Posterior vena cava (tissue), 2 donors: Measurements from ENCODE around the gene STARD7. TPM values are rescaled to one million over a fixed set of nuclear protein-coding genes. Genes with fewer than 3 reads are reported as not detected.
"Not testable (repeated sequence)": the region's sequence is repeated elsewhere in the genome, so short reads cannot be mapped to it uniquely, and the experiment has no call there.

Experiments used
- DNase-seq: peaks from one replicate; pipeline ENCODE4 v3.0.0-alpha.2; 2020; ENCODE audit warnings: low spot score
- intact Hi-C, 2 donors: fragments of 100-400 bp; cut with DNase I; formaldehyde crosslinking; loops; one replicate each; pipeline versions ENCODE4 v1.14.1 to v1.14.2; 2022 to 2023
- total RNA-seq, 2 donors: library from RNA; stranded (reverse); fragmentation: NEBNext Ultra II Directional; extraction: Animal tissue kit (Norgen Biotek cat#: 25700); gene quantifications; one replicate each; pipeline ENCODE4 v1.2.1, GENCODE V29; 2021
- donor health status: DM: yes; HTN: yes; CAD: no.
- donor health status: DM: yes; HTN: yes; CAD: no.

The STARD7 gene
- total RNA-seq, 2 donors from 2014 or later: 68.0 to 71.4 TPM

- intact Hi-C loops: no loop called here
- DNase-seq: peak; percentile 74
Observed at GRCh38 chr2:96143848-96144480, 64.7 kb downstream of the STARD7 start.

- DNase-seq: peak; percentile 25
- intact Hi-C loops: no loop called here
Observed at GRCh38 chr2:96143231-96143847, 65.3 kb downstream of the STARD7 start.

- peak; percentile 77 for DNase-seq
- intact Hi-C loops: no loop called here
Observed at GRCh38 chr2:96142217-96143113, 66.2 kb downstream of the STARD7 start.

GRCh38 chr2:96141624-96141967 is 67.0 kb downstream of the STARD7 start:
- intact Hi-C loops, DNase-seq: not testable (repeated sequence)

GRCh38 chr2:96140941-96141623 is 67.5 kb downstream of the STARD7 start:
- DNase-seq: no peak
- intact Hi-C loops: no loop called here

GRCh38 chr2:96139181-96139758 is 69.4 kb downstream of the STARD7 start:
- intact Hi-C loops: no loop called here
- DNase-seq: no peak

GRCh38 chr2:96138179-96139145 is 70.2 kb downstream of the STARD7 start, which contains the start of gene ASTL:
TSS of gene ASTL (minus strand) at chr2:96138502. CDS start at chr2:96138436, 66 bp downstream.
- DNase-seq: no peak
- intact Hi-C loops: no loop called here

GRCh38 chr2:96137321-96138178 is 71.1 kb downstream of the STARD7 start:
- DNase-seq: no peak
- intact Hi-C loops: no loop called here

GRCh38 chr2:96136129-96136720 is 72.4 kb downstream of the STARD7 start:
- DNase-seq: no peak
- intact Hi-C loops: no loop called here

GRCh38 chr2:96135621-96136020 is 73.0 kb downstream of the STARD7 start:
- intact Hi-C loops: no loop called here
- no peak for DNase-seq

GRCh38 chr2:96135171-96135570 is 73.5 kb downstream of the STARD7 start:
- intact Hi-C loops: no loop called here
- no peak for DNase-seq

Other genes with a start within 250 kb of the STARD7 start
- gene ANKRD36C, start 217.0 kb downstream of the STARD7 start, total RNA-seq: 10 to 100 TPM; 36.0 to 37.2 TPM
- gene GPAT2, start 173.9 kb downstream of the STARD7 start, total RNA-seq: 1 to 10 TPM; 6.0 to 10.0 TPM
- 1 to 10 TPM; 4.1 to 7.1 TPM for gene ADRA2B, start 92.3 kb downstream of the STARD7 start, total RNA-seq
- not detected for gene ASTL, start 70.3 kb downstream of the STARD7 start, total RNA-seq
- gene DUSP2, start 63.4 kb downstream of the STARD7 start, total RNA-seq: 1 to 10 TPM; 3.5 to 3.8 TPM
- 10 to 100 TPM; 49.2 to 52.4 TPM for gene TMEM127, start 57.2 kb upstream of the STARD7 start, total RNA-seq
- 10 to 100 TPM; 41.9 to 46.4 TPM for gene CIAO1, start 57.4 kb upstream of the STARD7 start, total RNA-seq
- gene SNRNP200, start 96.7 kb upstream of the STARD7 start, total RNA-seq: 10 to 100 TPM; 67.2 to 78.3 TPM
- gene ITPRIPL1, start 116.5 kb upstream of the STARD7 start, total RNA-seq: 1 to 10 TPM in 1 of 2 donors, under 1 TPM in 1; 0.69 to 1.5 TPM
- gene NCAPH, start 126.9 kb upstream of the STARD7 start, total RNA-seq: under 1 TPM; 0.51 to 1.00 TPM